NCI-H1436 (cell line): ENCODE results near the gene UPK3A.
"Not testable (repeated sequence)": the region's sequence is repeated elsewhere in the genome, so short reads cannot be mapped to it uniquely, and the experiment has no call there.

Experiments
- DNase-seq: peaks from one replicate; lab custom pipeline; 2025; lab: John Stamatoyannopoulos, UW

The UPK3A gene

GRCh38 chr22:45309422-45310227 lies 24.9 kb downstream of the UPK3A start, which contains the start of gene FAM118A:
Gene FAM118A, plus strand, starts transcription at chr22:45309934. Its CDS starts 12,446 bp downstream, at chr22:45322380.
- peak; percentile 92 for DNase-seq

- no peak for DNase-seq
Observed at GRCh38 chr22:45310331-45310976, 25.7 kb downstream of the UPK3A start.

GRCh38 chr22:45310977-45311531 lies 26.3 kb downstream of the UPK3A start:
- no peak for DNase-seq

- DNase-seq = no peak
Observed at GRCh38 chr22:45312415-45312814, 27.7 kb downstream of the UPK3A start.

- no peak for DNase-seq
Observed at GRCh38 chr22:45312856-45313255, 28.1 kb downstream of the UPK3A start.

- DNase-seq = no peak
Observed at GRCh38 chr22:45314054-45314721, 29.4 kb downstream of the UPK3A start.

GRCh38 chr22:45314786-45315185 lies 30.0 kb downstream of the UPK3A start:
- DNase-seq = no peak

GRCh38 chr22:45316796-45317526 lies 32.2 kb downstream of the UPK3A start:
- no peak for DNase-seq

GRCh38 chr22:45317551-45318167 lies 32.9 kb downstream of the UPK3A start:
- DNase-seq = peak; percentile 64

- peak; percentile 89 for DNase-seq
Observed at GRCh38 chr22:45318168-45318557, 33.4 kb downstream of the UPK3A start.

- DNase-seq = no peak
Observed at GRCh38 chr22:45318558-45319323, 34.0 kb downstream of the UPK3A start.

- DNase-seq = no peak
Observed at GRCh38 chr22:45319324-45319685, 34.6 kb downstream of the UPK3A start.

GRCh38 chr22:45320357-45320976 lies 35.7 kb downstream of the UPK3A start:
- no peak for DNase-seq

- DNase-seq = no peak
Observed at GRCh38 chr22:45321827-45322226, 37.1 kb downstream of the UPK3A start.

- DNase-seq = no peak
Observed at GRCh38 chr22:45322873-45323525, 38.2 kb downstream of the UPK3A start.

- no peak for DNase-seq
Observed at GRCh38 chr22:45323695-45324094, 38.9 kb downstream of the UPK3A start.

- DNase-seq = no peak
Observed at GRCh38 chr22:45324311-45324711, 39.6 kb downstream of the UPK3A start.

GRCh38 chr22:45328261-45328660 lies 43.5 kb downstream of the UPK3A start:
- not testable (repeated sequence) for DNase-seq

- no peak for DNase-seq
Observed at GRCh38 chr22:45328822-45329529, 44.2 kb downstream of the UPK3A start.
